Esophagus squamous epithelium (tissue), 4 donors: ENCODE measurements around the gene HTR5A.

ENCODE experiments used
- CTCF ChIP-seq, 6 experiments: fragments of 450-650 bp in 4 of 6; fragments of 200-600 bp in 2 of 6; sonication (generic) in 2 of 6; IDR thresholded peaks; one replicate each; pipeline ENCODE4 v1.5.1; 2016 to 2019; ENCODE audit warnings: antibody characterized with exemption in 6 of 6, mild to moderate bottlenecking in 4 of 6, moderate library complexity in 4 of 6
- POLR2A ChIP-seq, 4 donors: fragments of 450-650 bp; IDR thresholded peaks; one replicate each; pipeline ENCODE4 v1.6.1; 2017; ENCODE audit warnings: antibody characterized with exemption in 4 of 4, mild to moderate bottlenecking in 4 of 4, moderate library complexity in 3 of 4

- no peak for TF ChIP-seq CTCF (IDR thresholded peaks at IDR 0.05)
- no peak for TF ChIP-seq POLR2A (IDR thresholded peaks at IDR 0.05)
Measured at GRCh38 chr7:155058896-155059295, 11.2 kb upstream of the HTR5A start.
